Activated CD4-positive, alpha-beta T cell treated with anti-CD3 and anti-CD28 coated beads, Interleukin-2, amount 10 ng/mL, durations not matched to agents 7 days and 5 days (primary cell): ENCODE results near the gene FKBP1A. TPM values are rescaled to one million over a fixed set of nuclear protein-coding genes. Genes with fewer than 3 reads are reported as not detected.

ENCODE experiments used
- total RNA-seq, 2 experiments: library from RNA; stranded (reverse); gene quantifications; one replicate each; pipeline ENCODE4 v1.2.3, GENCODE V29; 2021

The FKBP1A gene
- total RNA-seq, 2 experiments from 2014 or later = 207 to 238 TPM

Other genes starting within 250 kb of the FKBP1A start
- gene TMEM74B, start 208.1 kb downstream of the FKBP1A start, total RNA-seq = under 1 TPM in 1 of 2 experiments, not detected in 1; 0.10 TPM
- gene C20orf202, start 189.6 kb downstream of the FKBP1A start, total RNA-seq = not detected
- under 1 TPM in 1 of 2 experiments, not detected in 1; 0.27 TPM for gene RAD21L1, start 167.0 kb downstream of the FKBP1A start, total RNA-seq
- gene SNPH, start 126.8 kb downstream of the FKBP1A start, total RNA-seq = 1 to 10 TPM; 7.3 to 8.4 TPM
- gene SDCBP2, start 63.9 kb downstream of the FKBP1A start, total RNA-seq = 1 to 10 TPM; 1.4 to 2.2 TPM
- 10 to 100 TPM; 56.5 to 64.8 TPM for gene NSFL1C, start 73.8 kb upstream of the FKBP1A start, total RNA-seq
- gene SIRPB2, start 98.4 kb upstream of the FKBP1A start, total RNA-seq = not detected
- under 1 TPM; 0.17 to 0.27 TPM for gene SIRPD, start 164.7 kb upstream of the FKBP1A start, total RNA-seq
- gene SIRPB1, start 227.0 kb upstream of the FKBP1A start, total RNA-seq = 1 to 10 TPM; 3.6 to 4.5 TPM